Measurements from ENCODE around the gene CCDC40. TPM values are rescaled to one million over a fixed set of nuclear protein-coding genes. Genes with fewer than 3 reads are reported as not detected.

CCDC40 gene
- total and polyA plus RNA-seq, 9 of the 15 experiments (the other 6 are each of a cell fraction or from before 2014, with no cell fraction given): 0.07 to 0.33 TPM; not detected in 7

DNA sequence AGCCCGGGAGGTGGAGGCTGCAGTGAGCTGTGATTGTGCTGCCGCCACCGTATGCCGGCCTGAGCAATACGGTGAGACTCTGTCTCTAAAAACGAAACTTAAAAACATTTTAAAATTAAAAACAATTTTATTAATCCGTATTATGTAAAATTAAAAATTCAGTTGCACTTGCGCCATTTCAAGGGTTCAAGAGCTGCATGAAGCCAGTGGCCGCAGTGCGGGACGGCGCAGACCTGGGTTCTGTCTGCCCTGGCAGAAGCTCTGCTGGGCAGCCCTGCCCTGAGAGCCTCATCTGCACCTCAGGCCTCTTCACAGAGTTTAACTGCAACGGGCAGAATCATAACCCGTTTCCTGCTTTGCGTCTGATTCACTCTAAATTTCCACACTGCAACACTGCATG is 32.5 kb upstream of the CCDC40 start:
- ATAC-seq (no peak), FAIRE-seq (no peak), DNase-seq (ENCODE audit: extremely low read depth in 1 of 4, low spot score in 3 of 4) (no peak)
- 0 out of 2 replicates have a peak, but pooled peaks cover 3% of the 10 kb centered on the region for H3K9me3 ChIP-seq (replicated peaks; ENCODE audit: control insufficient read depth, insufficient read depth, low read depth, low read length)
- H3K9ac ChIP-seq (ENCODE audit: insufficient read depth in 1 of 2, low read depth in 2 of 2, low read length in 2 of 2): no peak overlapping the region
- BruUV-seq (replicated peaks): no TSS peak
- H3K36me3 ChIP-seq (ENCODE audit: control insufficient read depth, insufficient read depth, low read length): no peaks in the 10 kb centered on the region
- H3K4me2 ChIP-seq (ENCODE audit: insufficient read depth, low read length): no peak overlapping the region
- WGBS (ENCODE audit: insufficient coverage, low coverage, missing lambda C conversion rate): 13% methylated on average over 15 of the region's 15 CpGs
- TF ChIP-seq ZNF778 (CRISPR knock-in tag; IDR thresholded peaks at IDR 0.05) (no peak), TGIF2 (CRISPR knock-in tag; IDR thresholded peaks at IDR 0.05) (no peak), ZNF551 (CRISPR knock-in tag; IDR thresholded peaks at IDR 0.05) (no peak), ZFP36 (IDR thresholded peaks at IDR 0.05; ENCODE audit: low read depth, low read length, partially characterized antibody) (no peak), ZNF282 (CRISPR knock-in tag; IDR thresholded peaks at IDR 0.05) (no peak), SIN3B (IDR thresholded peaks at IDR 0.05; ENCODE audit: low read depth) (no peak), ESRRB (CRISPR knock-in tag; IDR thresholded peaks at IDR 0.05; ENCODE audit: borderline replicate concordance) (no peak), ERF (CRISPR knock-in tag; IDR thresholded peaks at IDR 0.05) (no peak), RFX1 (IDR thresholded peaks at IDR 0.05) (no peak), ELF1 (tag; IDR thresholded peaks at IDR 0.05) (no peak)
- no peaks in the 10 kb centered on the region for H3K9me1 ChIP-seq (ENCODE audit: control insufficient read depth, insufficient read depth, low read length)
- no peak overlapping the region for H3K27ac ChIP-seq (ENCODE audit: extremely low read depth, low read depth, low read length)
- H3K79me2 ChIP-seq (ENCODE audit: control insufficient read depth, insufficient read depth, low read length): no peaks in the 10 kb centered on the region
- H3K27me3 ChIP-seq (ENCODE audit: control insufficient read depth in 2 of 2, insufficient read depth in 2 of 2, low read length in 2 of 2): peaks cover 40 to 77% of the 10 kb centered on the region in 2 experiments
- POLR2A ChIA-PET: interaction anchor here (0.6 to 0.7 kb wide), 2 partner anchors 164 to 433 kb away, joined by 3 read pairs; partner anchors contain the start of gene CBX4
- CTCF ChIA-PET (ENCODE audit: low intra/inter-chr PET ratio): interaction anchor here (0.6 kb wide), 1 partner anchor 41 kb away, joined by 6 read pairs; no protein-coding TSS in a partner anchor
- no peak overlapping the region for H3K4me3 ChIP-seq
- intact Hi-C loops (cut with micrococcal nuclease): no loop called here
- H2AFZ ChIP-seq (ENCODE audit: low read depth, low read length): no peak overlapping the region
- peaks cover 0 to 28% of the 10 kb centered on the region in 2 experiments; a peak in 2 of 5 replicates for H3K4me1 ChIP-seq (replicated peaks in 1 of 2; ENCODE audit: control insufficient read depth in 2 of 2, insufficient read depth in 2 of 2, low read length in 2 of 2)
- in situ Hi-C loops (cut with MboI): no loop called here
- peaks cover 14% of the 10 kb centered on the region for H4K20me1 ChIP-seq (replicated peaks; ENCODE audit: control insufficient read depth, insufficient read depth, low read length)

Data from K562 (cell line).